ENCODE results near the gene ZNF740.

DNA sequence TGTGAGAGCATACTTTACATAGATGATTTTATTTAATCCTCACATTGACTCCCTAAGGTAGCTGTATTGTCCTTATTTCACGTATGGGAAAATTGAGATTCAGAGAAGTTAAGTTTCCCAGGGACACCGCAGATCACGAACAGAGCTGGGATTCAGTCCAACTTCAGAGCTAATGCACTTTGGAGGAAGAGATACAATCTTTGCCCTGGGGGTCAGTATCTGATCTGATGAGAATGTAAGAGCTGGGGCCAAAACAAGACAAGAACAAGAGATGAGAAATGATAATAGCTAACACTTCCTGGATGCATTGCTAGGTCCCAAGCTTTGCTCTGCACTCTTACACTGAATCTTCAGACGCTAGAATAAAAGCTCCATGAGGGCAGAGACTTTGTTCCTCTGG, 6.2 kb downstream of the ZNF740 start:
- TF ChIP-seq SIN3A (IDR thresholded peaks at IDR 0.05; ENCODE audit: borderline replicate concordance, low read depth, low read length) (no peak), RFX5 (IDR thresholded peaks at IDR 0.05; ENCODE audit: low read length) (no peak), MXI1 (IDR thresholded peaks at IDR 0.05; ENCODE audit: low read depth, low read length) (no peak)
